Measurements from ENCODE around the gene ARHGEF35.
"Not testable (repeated sequence)": the region's sequence is repeated elsewhere in the genome, so short reads cannot be mapped to it uniquely, and the experiment has no call there.

ARHGEF35 gene

GRCh38 chr7:144178380-144179164 is 17.1 kb downstream of the ARHGEF35 start:
- not testable (repeated sequence) for FAIRE-seq

- no peak for FAIRE-seq
Measured at GRCh38 chr7:144174613-144175012, 21.0 kb downstream of the ARHGEF35 start.

- FAIRE-seq, result not testable (repeated sequence)
Measured at GRCh38 chr7:144171594-144172350, 23.9 kb downstream of the ARHGEF35 start.

- peak; percentile 52 for FAIRE-seq
Measured at GRCh38 chr7:144164784-144165183, 30.8 kb downstream of the ARHGEF35 start.

GRCh38 chr7:144158861-144159260 is 36.8 kb downstream of the ARHGEF35 start:
- no peak for FAIRE-seq

GRCh38 chr7:144148224-144148827 is 47.3 kb downstream of the ARHGEF35 start:
- no peak for FAIRE-seq

- FAIRE-seq, result no peak
Measured at GRCh38 chr7:144144426-144144825, 51.2 kb downstream of the ARHGEF35 start.

- no peak for FAIRE-seq
Measured at GRCh38 chr7:144142187-144142586, 53.4 kb downstream of the ARHGEF35 start.

- no peak for FAIRE-seq
Measured at GRCh38 chr7:144137501-144137900, 58.1 kb downstream of the ARHGEF35 start.

Measured in A204.1 (cell line).